GM23248 (cell line): Measurements from ENCODE around the gene BNIP3.

Source experiments
- EZH2 ChIP-seq: fragments of 200-600 bp; sonication (generic); IDR thresholded peaks from 2 replicates; pipeline ENCODE4 v1.6.1; 2018; ENCODE audit warnings: antibody characterized with exemption, mild to moderate bottlenecking; ENCODE audit not compliant: insufficient read depth, poor library complexity, severe bottlenecking
- EZH2phosphoT487 ChIP-seq: fragments of 200-600 bp; sonication (generic); IDR thresholded peaks from 2 replicates; pipeline ENCODE4 v1.6.1; 2018; ENCODE audit warnings: antibody characterized with exemption, moderate library complexity, mild to moderate bottlenecking, low read depth; ENCODE audit not compliant: insufficient read depth

- no peak for TF ChIP-seq EZH2phosphoT487
- no peak for TF ChIP-seq EZH2
Observed at GRCh38 chr10:131998845-131999681, 17.3 kb upstream of the BNIP3 start.
